ENCODE results near the gene EFCAB11. TPM values are rescaled to one million over a fixed set of nuclear protein-coding genes. Genes with fewer than 3 reads are reported as not detected.

Gene EFCAB11
- polyA plus RNA-seq, 1 donor (not counting 4 experiments of a cell fraction or from before 2014, with no cell fraction given): 12.9 TPM

GRCh38 chr14:89773644-89774316 is 180.8 kb downstream of the EFCAB11 start:
- H3K36me3 ChIP-seq (ENCODE audit: control insufficient read depth in 2 of 2, extremely low read depth in 1 of 2, insufficient read depth in 2 of 2, low read length in 2 of 2): no peaks in the 10 kb centered on the region
- no peak for TF ChIP-seq CTCF (optimal IDR thresholded peaks at IDR 0.05 in 1 of 3, IDR thresholded peaks at IDR 0.05 in 1 of 3, conservative IDR thresholded peaks at IDR 0.05 in 1 of 3; ENCODE audit: extremely low read depth in 1 of 3, insufficient read depth in 2 of 3, low read length in 3 of 3)
- H3K27me3 ChIP-seq (ENCODE audit: control insufficient read depth, extremely low read depth, insufficient read depth, low read length): no peaks in the 10 kb centered on the region
- H3K4me3 ChIP-seq (ENCODE audit: control insufficient read depth in 2 of 3, extremely low read depth in 1 of 3, insufficient read depth in 2 of 3, low read depth in 1 of 3, low read length in 3 of 3): no peak overlapping the region
- no peaks in the 10 kb centered on the region for H3K9me1 ChIP-seq (ENCODE audit: control insufficient read depth, extremely low read depth, insufficient read depth, low read length)
- H3K9me3 ChIP-seq (ENCODE audit: control insufficient read depth, low read depth, low read length): no peaks in the 10 kb centered on the region
- no peak overlapping the region for H2AFZ ChIP-seq (ENCODE audit: control insufficient read depth, low read length)
- H3K4me2 ChIP-seq (ENCODE audit: control insufficient read depth, extremely low read depth, insufficient read depth, low read depth, low read length): no peak overlapping the region
- no peak overlapping the region for H3K9ac ChIP-seq (ENCODE audit: control insufficient read depth, extremely low read depth, insufficient read depth, low read length)
- H4K20me1 ChIP-seq (ENCODE audit: control insufficient read depth, extremely low read depth, insufficient read depth, low read length): no peaks in the 10 kb centered on the region
- no peak for DNase-seq (ENCODE audit: low read depth, low spot score)
- H3K79me2 ChIP-seq (ENCODE audit: control insufficient read depth, insufficient read depth, low read length): no peaks in the 10 kb centered on the region
- dilution Hi-C loops (cut with MboI; ENCODE audit: extremely low pct_ligation_motif_present, low sequenced_read_pairs): no loop called here
- peaks cover 6% of the 10 kb centered on the region for H3K4me1 ChIP-seq (ENCODE audit: control insufficient read depth, extremely low read depth, insufficient read depth, low read length)
- FAIRE-seq: no peak
- H3K27ac ChIP-seq (ENCODE audit: control insufficient read depth, insufficient read depth, low read length): no peak overlapping the region

- Histone ChIP-seq H3K4me1 (ENCODE audit: control insufficient read depth, extremely low read depth, insufficient read depth, low read length) (peaks cover 6% of the 10 kb centered on the region), H3K4me2 (ENCODE audit: control insufficient read depth, extremely low read depth, insufficient read depth, low read depth, low read length) (no peak overlapping the region), H3K4me3 (ENCODE audit: control insufficient read depth in 2 of 3, extremely low read depth in 1 of 3, insufficient read depth in 2 of 3, low read depth in 1 of 3, low read length in 3 of 3) (no peak overlapping the region), H2AFZ (ENCODE audit: control insufficient read depth, low read length) (no peak overlapping the region), H3K9me3 (ENCODE audit: control insufficient read depth, low read depth, low read length) (no peaks in the 10 kb centered on the region), H3K27me3 (ENCODE audit: control insufficient read depth, extremely low read depth, insufficient read depth, low read length) (no peaks in the 10 kb centered on the region), H3K79me2 (ENCODE audit: control insufficient read depth, insufficient read depth, low read length) (no peaks in the 10 kb centered on the region), H4K20me1 (ENCODE audit: control insufficient read depth, extremely low read depth, insufficient read depth, low read length) (no peaks in the 10 kb centered on the region), H3K9me1 (ENCODE audit: control insufficient read depth, extremely low read depth, insufficient read depth, low read length) (no peaks in the 10 kb centered on the region), H3K9ac (ENCODE audit: control insufficient read depth, extremely low read depth, insufficient read depth, low read length) (no peak overlapping the region), H3K27ac (ENCODE audit: control insufficient read depth, insufficient read depth, low read length) (no peak overlapping the region), H3K36me3 (ENCODE audit: control insufficient read depth in 2 of 2, extremely low read depth in 1 of 2, insufficient read depth in 2 of 2, low read length in 2 of 2) (no peaks in the 10 kb centered on the region)
- TF ChIP-seq EZH2 (IDR thresholded peaks at IDR 0.05; ENCODE audit: low read length) (no peak), CTCF (optimal IDR thresholded peaks at IDR 0.05 in 1 of 3, IDR thresholded peaks at IDR 0.05 in 1 of 3, conservative IDR thresholded peaks at IDR 0.05 in 1 of 3; ENCODE audit: extremely low read depth in 1 of 3, insufficient read depth in 2 of 3, low read length in 3 of 3) (no peak)
- dilution Hi-C loops (cut with MboI; ENCODE audit: extremely low pct_ligation_motif_present, low sequenced_read_pairs): no loop called here
- DNase-seq (ENCODE audit: low read depth, low spot score) (no peak), FAIRE-seq (no peak)
Measured at GRCh38 chr14:89773151-89773550, 181.4 kb downstream of the EFCAB11 start.
